ENCODE data around the gene PSD4.
A peak's percentile ranks its signal among the peaks of the same experiment; 100 is the strongest.
"Not testable (repeated sequence)": the region's sequence is repeated elsewhere in the genome, so short reads cannot be mapped to it uniquely, and the experiment has no call there.

Gene PSD4

GRCh38 chr2:113225263-113226259 is 51.8 kb downstream of the PSD4 start:
- peak; percentile 62 for DNase-seq

DNA sequence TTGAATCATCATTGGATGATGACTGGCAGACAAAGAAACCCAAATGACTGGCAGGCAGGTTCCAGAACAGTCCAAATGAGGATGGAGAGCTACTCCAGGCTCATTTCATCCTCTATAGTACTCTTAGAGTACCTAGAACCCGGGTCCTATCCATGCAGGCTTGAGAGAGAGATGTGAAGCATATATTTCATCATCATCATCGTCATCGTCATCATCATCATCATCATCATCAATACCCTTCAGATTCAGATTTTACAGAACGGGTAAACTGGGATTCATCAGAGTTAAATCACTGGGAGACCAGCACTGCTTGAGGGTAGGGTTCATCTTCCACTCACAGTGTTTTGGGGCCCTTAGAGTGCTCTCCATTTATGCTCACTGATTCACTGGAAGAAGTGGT is 52.7 kb downstream of the PSD4 start:
- no peak for DNase-seq

GRCh38 chr2:113227290-113227689 is 53.5 kb downstream of the PSD4 start:
- no peak for DNase-seq

GRCh38 chr2:113227698-113228097 is 53.9 kb downstream of the PSD4 start:
- DNase-seq: no peak

GRCh38 chr2:113228351-113228750 is 54.6 kb downstream of the PSD4 start:
- DNase-seq: no peak

GRCh38 chr2:113228991-113229716 is 55.4 kb downstream of the PSD4 start:
- peak; percentile 56 for DNase-seq

- DNase-seq: no peak
Observed at GRCh38 chr2:113229795-113230194, 56.0 kb downstream of the PSD4 start.

DNA sequence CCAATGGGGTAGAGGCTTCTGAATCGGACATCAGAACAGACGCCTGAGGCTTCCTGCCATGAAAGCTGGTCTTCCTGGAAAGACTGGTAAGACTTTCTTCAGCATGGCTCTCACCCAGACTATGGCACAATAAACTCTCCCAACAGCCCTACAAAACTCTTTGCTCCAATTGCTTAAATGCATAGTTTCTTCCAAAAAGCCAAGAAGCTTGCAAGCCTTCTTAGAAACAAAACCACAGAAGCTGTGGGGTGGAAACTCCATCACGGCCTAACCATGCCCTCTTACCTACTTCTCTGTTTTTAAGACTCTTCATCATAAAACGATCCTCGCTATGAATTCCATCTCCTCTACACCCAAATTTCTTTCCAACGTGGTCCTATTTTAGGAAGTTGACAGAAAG is 56.8 kb downstream of the PSD4 start:
- no peak for DNase-seq

DNA sequence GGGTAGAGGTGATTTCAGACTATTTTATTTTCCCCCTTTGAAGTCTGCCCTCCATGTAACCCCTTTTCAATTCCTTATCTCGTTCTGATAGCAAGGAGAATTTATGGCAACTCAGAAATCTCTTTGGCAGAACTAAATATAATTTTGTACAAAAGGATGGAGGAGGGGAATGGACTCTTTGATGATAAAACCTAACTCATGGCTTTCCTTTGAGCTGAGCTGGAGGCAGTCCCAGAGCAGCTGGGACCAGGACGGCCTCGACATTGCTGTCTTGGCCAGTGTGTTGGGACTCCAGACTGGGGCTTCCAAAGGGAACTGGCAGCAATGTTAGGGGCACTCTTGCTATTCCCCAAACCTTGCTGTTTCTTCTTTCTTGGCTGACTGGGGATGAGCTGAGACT is 57.3 kb downstream of the PSD4 start:
- no peak for DNase-seq

DNA sequence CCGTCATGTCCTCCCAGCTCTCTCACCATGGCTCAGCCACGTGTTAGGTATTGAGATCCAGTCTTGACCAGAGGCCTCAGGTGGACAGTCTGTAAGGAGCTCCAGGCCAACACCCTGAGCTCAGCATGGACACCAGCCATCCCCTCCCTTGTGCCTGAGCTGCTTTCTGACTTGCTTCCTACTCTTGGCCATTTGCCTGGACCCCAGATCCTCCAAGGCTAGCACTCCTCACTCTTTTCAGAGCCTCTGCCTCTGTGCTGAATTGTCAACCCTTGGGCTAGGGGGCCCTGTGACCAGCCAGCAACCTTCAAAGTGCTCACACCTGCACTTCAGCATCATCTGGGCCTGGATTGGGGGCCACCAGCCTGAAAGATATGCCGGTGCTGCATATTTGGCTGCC is 58.4 kb downstream of the PSD4 start:
- DNase-seq: no peak

GRCh38 chr2:113232740-113233139 is 59.0 kb downstream of the PSD4 start:
- DNase-seq: no peak

DNA sequence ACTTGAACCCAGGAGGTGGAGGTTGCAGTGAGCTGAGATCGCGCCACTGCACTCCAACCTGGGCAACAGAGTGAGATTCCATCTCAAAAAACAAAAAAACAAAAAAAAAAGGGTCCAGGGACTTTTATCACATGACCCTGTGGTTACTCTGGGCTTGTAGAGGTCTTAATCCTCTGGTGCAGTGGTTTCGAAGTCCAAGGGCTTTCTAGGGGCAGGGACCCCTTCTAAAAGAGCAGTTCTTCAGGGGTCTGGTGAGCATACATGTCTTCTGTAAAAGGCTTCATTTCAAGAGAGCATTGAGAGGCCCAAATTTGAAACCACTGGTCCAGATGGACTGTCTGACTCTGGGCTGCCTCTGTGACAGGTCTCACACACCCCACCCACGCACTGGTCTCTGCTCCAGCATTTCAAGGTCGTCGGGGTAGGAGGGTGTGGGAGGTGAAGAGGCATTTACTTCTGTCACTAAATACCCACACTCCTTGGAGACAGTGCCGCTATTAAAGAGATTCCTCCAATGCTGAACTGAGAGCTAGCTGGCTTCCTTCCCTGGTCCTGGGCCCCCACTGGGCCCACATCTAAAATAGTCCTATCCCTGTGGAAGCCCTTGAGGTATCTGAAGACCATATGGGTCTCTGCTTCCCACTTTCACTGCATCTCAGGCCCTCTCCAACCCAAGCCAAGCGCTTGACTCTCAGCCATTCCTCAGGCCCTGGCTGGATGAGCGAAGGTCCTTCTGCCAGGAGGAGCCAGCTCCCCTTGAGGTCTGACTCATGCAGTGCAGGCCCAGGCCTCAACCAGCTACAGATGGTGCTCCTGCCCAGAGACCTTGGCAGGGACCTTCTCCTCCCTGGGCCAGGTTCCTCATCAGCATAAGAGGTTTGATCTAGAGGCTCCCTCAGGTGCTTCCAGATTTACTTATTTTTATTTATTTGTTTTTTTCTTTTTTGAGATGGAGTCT is 60.1 kb downstream of the PSD4 start:
- DNase-seq: no peak

- DNase-seq: no peak
Observed at GRCh38 chr2:113234721-113235346, 61.1 kb downstream of the PSD4 start.

- DNase-seq: not testable (repeated sequence)
Observed at GRCh38 chr2:113235347-113236226, 61.8 kb downstream of the PSD4 start.

- no peak for DNase-seq
Observed at GRCh38 chr2:113236367-113237159, 62.8 kb downstream of the PSD4 start.

DNA sequence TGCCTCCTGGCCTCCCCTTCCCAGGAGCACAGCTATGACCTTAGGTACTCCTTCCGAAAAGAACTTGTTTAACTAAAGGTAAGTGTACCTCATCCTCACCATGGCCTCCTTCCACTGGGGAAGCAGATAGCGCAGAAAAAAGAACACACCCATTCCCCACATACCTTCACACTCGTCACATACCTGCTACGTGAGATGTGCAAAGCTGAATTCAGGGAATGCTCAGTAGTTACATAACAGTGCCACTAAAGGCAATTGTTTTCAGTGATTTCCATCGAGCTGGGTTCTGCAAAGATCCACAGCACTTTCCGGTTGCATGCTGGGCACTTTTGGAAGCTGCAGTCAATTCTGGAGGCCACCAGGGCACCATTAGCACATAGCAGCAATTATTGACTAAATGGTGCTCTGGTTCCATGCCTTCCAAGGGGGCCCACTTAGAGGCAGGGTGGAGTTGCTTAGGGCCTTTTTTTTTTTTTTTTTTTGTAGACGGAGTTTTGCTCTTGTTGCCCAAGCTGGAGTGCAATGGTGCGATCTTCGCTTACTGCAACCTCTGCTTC is 63.9 kb downstream of the PSD4 start:
- DNase-seq: no peak

DNA sequence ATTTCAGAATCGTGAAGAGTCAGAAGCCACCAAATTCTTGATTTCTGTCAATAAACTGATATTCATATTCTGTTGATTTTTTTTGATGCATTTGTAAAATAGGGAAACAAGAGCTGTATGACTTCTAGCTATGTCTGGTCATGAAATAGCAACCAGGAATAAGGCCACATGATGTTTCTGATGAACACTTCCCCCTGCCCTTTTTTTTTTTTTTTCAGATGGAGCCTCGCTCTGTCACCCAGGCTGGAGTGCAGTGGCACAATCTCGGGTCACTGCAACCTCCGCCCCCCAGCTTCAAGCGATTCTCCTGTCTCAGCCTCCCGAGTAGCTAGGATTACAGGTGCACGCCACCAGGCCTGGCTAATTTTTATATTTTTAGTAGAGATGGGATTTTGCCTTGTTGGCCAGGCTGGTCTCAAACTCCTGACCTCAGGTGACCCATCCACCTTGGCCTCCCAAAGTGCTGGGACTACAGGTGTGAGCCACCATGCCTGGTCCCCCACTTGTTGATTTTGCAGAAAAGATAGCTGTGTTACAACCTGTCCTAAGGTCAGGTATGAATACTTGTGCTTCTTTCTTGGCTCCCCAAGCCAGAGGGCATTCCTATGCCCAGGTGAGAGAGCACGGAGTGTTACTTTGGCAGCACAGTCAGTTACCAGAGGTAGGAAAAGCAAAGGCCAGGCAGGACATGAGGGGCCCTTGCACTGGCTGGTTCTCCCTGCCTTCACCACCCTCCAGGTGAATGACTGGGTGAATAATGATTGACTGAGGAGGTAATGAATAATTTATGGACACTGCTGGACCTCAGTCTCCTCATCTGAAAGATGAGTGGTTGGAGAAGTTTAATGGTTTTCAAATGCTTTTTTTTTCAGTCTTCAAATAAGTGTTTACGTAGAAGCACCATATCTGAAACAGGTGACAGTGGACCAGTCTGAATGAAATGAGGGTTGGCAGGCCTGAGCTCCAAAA is 65.4 kb downstream of the PSD4 start:
- DNase-seq: no peak

- peak; percentile 77 for DNase-seq
Observed at GRCh38 chr2:113240150-113240914, 66.6 kb downstream of the PSD4 start.

Measured in NCI-H774 (cell line).